Fibroblast of skin of left quadriceps (primary cell): Measurements from ENCODE around the gene RUNDC3A.
"Not testable (repeated sequence)": the region's sequence is repeated elsewhere in the genome, so short reads cannot be mapped to it uniquely, and the experiment has no call there.

Source experiments
- DNase-seq, 2 experiments: peaks; one replicate each; pipeline ENCODE4 v3.0.0-alpha.2; 2013; ENCODE audit warnings: low read depth in 2 of 2

Gene RUNDC3A

GRCh38 chr17:44318077-44318892 lies 9.9 kb downstream of the RUNDC3A start:
- no peak for DNase-seq

- no peak for DNase-seq
These were observed 11.7 kb downstream of the RUNDC3A start for GRCh38 chr17:44320066-44320465.

GRCh38 chr17:44321246-44322120 lies 13.1 kb downstream of the RUNDC3A start:
- DNase-seq = no peak

- DNase-seq = no peak
These were observed 14.0 kb downstream of the RUNDC3A start for GRCh38 chr17:44322236-44322895.

GRCh38 chr17:44323359-44324091 lies 15.1 kb downstream of the RUNDC3A start:
- DNase-seq = no peak

GRCh38 chr17:44324092-44324570 lies 15.7 kb downstream of the RUNDC3A start:
- DNase-seq = no peak

GRCh38 chr17:44324571-44325275 lies 16.3 kb downstream of the RUNDC3A start, which contains the start of gene SLC25A39:
Gene SLC25A39 (minus strand): TSS chr17:44324823. CDS start chr17:44323562, 1,261 bp downstream.
- peak; percentile 82 to 86 for DNase-seq

- peak; percentile 94 to 95 for DNase-seq
These were observed 18.6 kb downstream of the RUNDC3A start for GRCh38 chr17:44326861-44327444.

- DNase-seq = no peak
These were observed 19.5 kb downstream of the RUNDC3A start for GRCh38 chr17:44327715-44328449.

GRCh38 chr17:44329516-44329915 lies 21.1 kb downstream of the RUNDC3A start:
- not testable (repeated sequence) for DNase-seq

GRCh38 chr17:44330263-44330662 lies 21.9 kb downstream of the RUNDC3A start:
- not testable (repeated sequence) for DNase-seq

- DNase-seq = no peak
These were observed 22.9 kb downstream of the RUNDC3A start for GRCh38 chr17:44331249-44331760.

GRCh38 chr17:44333371-44333770 lies 25.0 kb downstream of the RUNDC3A start:
- DNase-seq = no peak

GRCh38 chr17:44334315-44334714 lies 25.9 kb downstream of the RUNDC3A start:
- no peak for DNase-seq

GRCh38 chr17:44334727-44335126 lies 26.3 kb downstream of the RUNDC3A start:
- no peak for DNase-seq

GRCh38 chr17:44335564-44335963 lies 27.2 kb downstream of the RUNDC3A start:
- DNase-seq = no peak

- no peak for DNase-seq
These were observed 27.6 kb downstream of the RUNDC3A start for GRCh38 chr17:44335968-44336367.

- DNase-seq = no peak
These were observed 30.3 kb downstream of the RUNDC3A start for GRCh38 chr17:44338702-44339101.

GRCh38 chr17:44340553-44340952 lies 32.2 kb downstream of the RUNDC3A start:
- not testable (repeated sequence) for DNase-seq
